Mucosa of descending colon (tissue), 3 donors: ENCODE measurements around the gene CENPU. TPM values are rescaled to one million over a fixed set of nuclear protein-coding genes. Genes with fewer than 3 reads are reported as not detected.
"Not testable (repeated sequence)": the region's sequence is repeated elsewhere in the genome, so short reads cannot be mapped to it uniquely, and the experiment has no call there.

Source experiments
- ATAC-seq: fragments of 200-7000 bp; cut with Tn5 transposase; one replicate; pipeline ENCODE4 v1.9.1; 2020; ENCODE audit warnings: mild to moderate bottlenecking, moderate library complexity
- DNase-seq, 3 donors: peaks; one replicate each; pipeline ENCODE4 v3.0.0-alpha.2; 2020
- H3K36me3 ChIP-seq: fragments of 200-600 bp; one replicate; pipeline ENCODE4 v1.8.0; 2021; ENCODE audit warnings: low read depth, mild to moderate bottlenecking
- H3K4me1 ChIP-seq: fragments of 200-600 bp; one replicate; pipeline ENCODE4 v1.8.0; 2021; ENCODE audit warnings: low read depth, mild to moderate bottlenecking
- H3K4me3 ChIP-seq: fragments of 200-600 bp; one replicate; pipeline ENCODE4 v1.8.0; 2021; ENCODE audit warnings: mild to moderate bottlenecking
- H3K9me3 ChIP-seq: fragments of 200-600 bp; one replicate; pipeline ENCODE4 v1.8.0; 2021; ENCODE audit warnings: mild to moderate bottlenecking
- CTCF ChIP-seq: fragments of 200-600 bp; IDR thresholded peaks from one replicate; pipeline ENCODE4 v1.8.0; 2022; ENCODE audit warnings: antibody characterized with exemption, mild to moderate bottlenecking
- intact Hi-C, 2 donors: fragments of 100-400 bp; cut with DNase I in 1 of 2; cut with micrococcal nuclease in 1 of 2; formaldehyde crosslinking; loops; one replicate each; pipeline versions ENCODE4 v1.11.0 to v1.11.1; 2022; cut with DNase I, micrococcal nuclease
- long read RNA-seq, 2 donors: library from polyadenylated mRNA; unstranded; transcript quantifications; one replicate each; pipeline ENCODE4 v2.0.0, GENCODE V29; 2019 to 2021
- total RNA-seq, 3 donors: library from RNA; stranded (reverse); fragmentation: NEBNext Ultra II Directional in 2 of 3; extraction: Animal tissue kit (Norgen Biotek cat#: 25700) in 2 of 3; gene quantifications; one replicate each; pipeline versions ENCODE4 v1.2.1 to v1.2.4, GENCODE V29; 2021 to 2023
- donor health status: DM: no; HTN: no; CAD: no; lungs with moderate emphysema.
- donor health status: DM: no; HTN: no; CAD: no.
- donor health status: DM: no; HTN: yes; CAD: no.

CENPU gene
- 10 to 100 TPM in 1 of 3 donors, 1 to 10 TPM in 2; 5.1 to 19.5 (median 9.5) TPM for total RNA-seq
- long read RNA-seq, donor 1, partial matches to known transcripts = 0 of 2 reads
- long read RNA-seq, donor 1, other reads (novel, unspliced or antisense) = 0 of 2 reads
- long read RNA-seq, donor 2, transcript CENPU-201 (13 exons, 1,998 nt) = major isoform, 11 of 18 reads
- long read RNA-seq, donor 2, partial matches to known transcripts = 7 of 18 reads
- long read RNA-seq, donor 2, other reads (novel, unspliced or antisense) = 0 of 18 reads

GRCh38 chr4:184733654-184734524, at the start of gene CENPU:
TSS of gene CENPU (minus strand) at chr4:184734096. CDS start at chr4:184734062, 34 bp downstream.
- intact Hi-C loops = no loop called here
- DNase-seq (peak; percentile 96 to 98 (median 97)), ATAC-seq (peak; percentile 98)
- Histone ChIP-seq H3K9me3 (no peaks in the 10 kb centered on the region), H3K36me3 (no peaks in the 10 kb centered on the region), H3K4me1 (no peaks in the 10 kb centered on the region), H3K4me3 (peak within 1 kb of the TSS; percentile 62)
- TF ChIP-seq CTCF = no peak

GRCh38 chr4:184782731-184783373, 49.0 kb upstream of the CENPU start:
- H3K4me3 ChIP-seq = no peak overlapping the region
- no peaks in the 10 kb centered on the region for H3K4me1 ChIP-seq
- TF ChIP-seq CTCF = no peak
- no peaks in the 10 kb centered on the region for H3K9me3 ChIP-seq
- intact Hi-C loops = no loop called here
- no peaks in the 10 kb centered on the region for H3K36me3 ChIP-seq
- DNase-seq (no peak), ATAC-seq (no peak)

GRCh38 chr4:184779160-184779559, 45.3 kb upstream of the CENPU start:
- H3K9me3 ChIP-seq, H3K4me1 ChIP-seq, ATAC-seq, DNase-seq, H3K36me3 ChIP-seq, H3K4me3 ChIP-seq, intact Hi-C loops: not testable (repeated sequence)

- intact Hi-C loops = no loop called here
- TF ChIP-seq CTCF = no peak
- H3K9me3 ChIP-seq = no peaks in the 10 kb centered on the region
- ATAC-seq (no peak), DNase-seq (no peak)
- H3K36me3 ChIP-seq = no peaks in the 10 kb centered on the region
- no peaks in the 10 kb centered on the region for H3K4me1 ChIP-seq
- H3K4me3 ChIP-seq = no peak overlapping the region
Measured at GRCh38 chr4:184778325-184778724, 44.4 kb upstream of the CENPU start.

GRCh38 chr4:184776821-184777220, 42.9 kb upstream of the CENPU start:
- H3K4me3 ChIP-seq = no peak overlapping the region
- H3K36me3 ChIP-seq = no peaks in the 10 kb centered on the region
- DNase-seq = no peak
- no peaks in the 10 kb centered on the region for H3K4me1 ChIP-seq
- intact Hi-C loops = no loop called here
- TF ChIP-seq CTCF = no peak
- no peak for ATAC-seq
- no peaks in the 10 kb centered on the region for H3K9me3 ChIP-seq
